CD4-positive, alpha-beta T cell (primary cell): Measurements from ENCODE around the gene ARPC3. TPM values are rescaled to one million over a fixed set of nuclear protein-coding genes. Genes with fewer than 3 reads are reported as not detected.
A peak's percentile ranks its signal among the peaks of the same experiment; 100 is the strongest.

Source experiments
- ATAC-seq: fragments of 200-7000 bp; cut with Tn5 transposase; one replicate; pipeline ENCODE4 v1.10.0; 2022; ENCODE audit warnings: mild to moderate bottlenecking; ENCODE audit not compliant: poor library complexity
- CTCF ChIA-PET: fragments of 350-600 bp; sonication (Branson Sonifier 250); formaldehyde crosslinking; loops from one replicate; lab custom pipeline; 2021; ENCODE audit warnings: antibody characterized with exemption, inconsistent platforms; lab: Charles Lee
- POLR2A ChIA-PET: fragments of 350-600 bp; sonication (Branson Sonifier 250); formaldehyde crosslinking; loops from one replicate; lab custom pipeline; 2021; ENCODE audit warnings: antibody characterized with exemption, inconsistent platforms; lab: Charles Lee
- DNase-seq, 14 experiments: peaks; one replicate each; pipeline ENCODE4 v3.0.0-alpha.2; 2013 to 2020; ENCODE audit warnings: mixed read lengths in 2 of 14
- H3K27ac ChIP-seq, 2 donors: one replicate each; pipeline versions ENCODE4 v1.5.1 to v1.7.0; 2013; ENCODE audit warnings: low read length in 2 of 2, low read depth in 1 of 2, mild to moderate bottlenecking in 1 of 2
- H3K27me3 ChIP-seq, 2 experiments: 1 replicate in 1 of 2; 2 replicates in 1 of 2; pipeline versions ENCODE4 v1.6.1 to v1.7.0; 2013; ENCODE audit warnings: low read length in 2 of 2, control low read depth in 1 of 2, mild to moderate bottlenecking in 1 of 2, moderate library complexity in 1 of 2; ENCODE audit not compliant: insufficient read depth in 2 of 2, control insufficient read depth in 1 of 2
- H3K36me3 ChIP-seq: one replicate; pipeline ENCODE4 v1.6.1; 2013; ENCODE audit warnings: low read length, control low read depth; ENCODE audit not compliant: insufficient read depth
- H3K4me1 ChIP-seq: one replicate; pipeline ENCODE4 v1.6.1; 2013; ENCODE audit warnings: low read length, control low read depth; ENCODE audit not compliant: insufficient read depth
- H3K4me3 ChIP-seq: one replicate; pipeline ENCODE4 v1.5.1; 2013; ENCODE audit warnings: mild to moderate bottlenecking, low read length, moderate library complexity
- H3K9me3 ChIP-seq, 2 experiments: 1 replicate in 1 of 2; 2 replicates in 1 of 2; pipeline versions ENCODE4 v1.6.1 to v1.7.0; 2013; ENCODE audit warnings: low read length in 2 of 2, mild to moderate bottlenecking in 2 of 2, control low read depth in 1 of 2, moderate library complexity in 1 of 2; ENCODE audit not compliant: control insufficient read depth in 1 of 2, insufficient read depth in 1 of 2
- H3K27ac Mint-ChIP-seq: one replicate; pipeline ENCODE4 v1.8.0; 2020; ENCODE audit warnings: mixed read lengths
- H3K27me3 Mint-ChIP-seq: one replicate; pipeline ENCODE4 v1.8.0; 2021; ENCODE audit warnings: mixed read lengths
- H3K36me3 Mint-ChIP-seq: one replicate; pipeline ENCODE4 v1.8.0; 2021; ENCODE audit warnings: low read depth, mixed read lengths
- H3K4me1 Mint-ChIP-seq: one replicate; pipeline ENCODE4 v1.8.0; 2021; ENCODE audit warnings: low read depth, mixed read lengths
- H3K4me3 Mint-ChIP-seq: one replicate; pipeline ENCODE4 v1.8.0; 2020; ENCODE audit warnings: mild to moderate bottlenecking, mixed read lengths
- H3K9me3 Mint-ChIP-seq: one replicate; pipeline ENCODE4 v1.8.0; 2020; ENCODE audit warnings: mixed read lengths
- CTCF ChIP-seq: fragments of 200-600 bp; IDR thresholded peaks from one replicate; pipeline ENCODE4 v1.8.0; 2022; ENCODE audit warnings: antibody characterized with exemption, mild to moderate bottlenecking
- intact Hi-C, 2 experiments: fragments of 100-400 bp; cut with DNase I in 1 of 2; cut with micrococcal nuclease in 1 of 2; formaldehyde crosslinking; loops; one replicate each; pipeline versions ENCODE4 v1.15.1 to v1.9.0; 2023 to 2025; cut with DNase I, micrococcal nuclease
- total RNA-seq, 174 experiments: library from RNA in 2 of 174; stranded (reverse) in 2 of 174; gene quantifications; one replicate each; pipeline ENCODE4 v1.2.3 and lab custom pipeline; 2021 to 2026

The ARPC3 gene
- total RNA-seq, 2 experiments from 2014 or later = 120 to 124 TPM

- ATAC-seq = peak; percentile 89
These were observed 18.3 kb upstream of the ARPC3 start, which contains the start of the genes FAM216A and GPN3 for GRCh38 chr12:110468214-110469048. Gene FAM216A (plus strand): TSS chr12:110468845. CDS start chr12:110468876, 31 bp downstream. Gene GPN3 (minus strand): TSS chr12:110468257. CDS start chr12:110468203, 54 bp downstream.

GRCh38 chr12:110467847-110468213 is 17.7 kb upstream of the ARPC3 start:
- H3K4me1 ChIP-seq = peaks cover 29% of the 10 kb centered on the region
- H3K4me1 Mint-ChIP-seq = peaks cover 33% of the 10 kb centered on the region
- H3K36me3 ChIP-seq = peaks cover 19% of the 10 kb centered on the region
- peak overlapping the region; percentile 97 for H3K4me3 Mint-ChIP-seq
- intact Hi-C loops = loop anchor here (1.0 to 2.0 kb wide), 7 partner anchors 18 to 231 kb away; partner anchors contain the start of genes ARPC3 (in 1 of the 2), RAD9B (in 1 of the 2) and VPS29 (in 1 of the 2)
- ChIA-PET CTCF (interaction anchor here (1.0 to 7.4 kb wide), 10 partner anchors 10 to 133 kb away, joined by 3 to 98 read pairs (median 10); partner anchors contain the start of genes ARPC3, RAD9B and VPS29), POLR2A (interaction anchor here (0.6 to 4.9 kb wide), 38 partner anchors 10 to 1374 kb away, joined by 3 to 117 read pairs (median 8); partner anchors contain the start of genes ANAPC7, ARPC3, HVCN1 and MAPKAPK5)
- no peak for TF ChIP-seq CTCF
- no peaks in the 10 kb centered on the region for H3K9me3 ChIP-seq
- DNase-seq (no peak), ATAC-seq (no peak)
- H3K36me3 Mint-ChIP-seq = peaks cover 23% of the 10 kb centered on the region
- H3K4me3 ChIP-seq = peak overlapping the region; percentile 72
- no peaks in the 10 kb centered on the region for H3K9me3 Mint-ChIP-seq
- H3K27ac Mint-ChIP-seq = peak overlapping the region; percentile 88
- H3K27me3 ChIP-seq = no peaks in the 10 kb centered on the region
- H3K27ac ChIP-seq = peak overlapping the region in 1 of 2 donors; percentile 92
- H3K27me3 Mint-ChIP-seq = no peaks in the 10 kb centered on the region

More at GRCh38 chr12:110468214-110469048, 18.3 kb upstream of the ARPC3 start, which contains the start of the genes FAM216A and GPN3:
- CTCF ChIA-PET = interaction anchor here (0.6 to 7.4 kb wide), 36 partner anchors 11 to 469 kb away, joined by 3 to 98 read pairs (median 4); partner anchors contain the start of genes ANAPC7, ANKRD13A, ARPC3 and RAD9B
- Mint-ChIP-seq H3K36me3 (peaks cover 23% of the 10 kb centered on the region), H3K4me3 (peak within 1 kb of the TSS; percentile 97), H3K4me1 (peaks cover 33% of the 10 kb centered on the region), H3K9me3 (no peaks in the 10 kb centered on the region), H3K27me3 (no peaks in the 10 kb centered on the region), H3K27ac (peak within 1 kb of the TSS; percentile 88)
- POLR2A ChIA-PET = interaction anchor here (0.6 to 4.9 kb wide), 48 partner anchors 11 to 1641 kb away, joined by 3 to 117 read pairs (median 5); partner anchors contain the start of genes ANAPC7, ANKRD13A, ARPC3 and HVCN1
- DNase-seq = peak; percentile 88 to 97 (median 92)
- H3K27me3 ChIP-seq = no peaks in the 10 kb centered on the region
- peaks cover 14% of the 10 kb centered on the region for H3K36me3 ChIP-seq
- TF ChIP-seq CTCF = no peak
- H3K9me3 ChIP-seq = no peaks in the 10 kb centered on the region
- H3K27ac ChIP-seq = peak within 1 kb of the TSS; percentile 66 to 92
- H3K4me1 ChIP-seq = peaks cover 29% of the 10 kb centered on the region
- H3K4me3 ChIP-seq = peak within 1 kb of the TSS; percentile 72
- intact Hi-C loops = loop anchor here (1.0 to 2.0 kb wide), 7 partner anchors 18 to 230 kb away; partner anchors contain the start of genes ARPC3 (in 1 of the 2), RAD9B (in 1 of the 2) and VPS29 (in 1 of the 2)

GRCh38 chr12:110466791-110467190 is 16.7 kb upstream of the ARPC3 start:
- no peak overlapping the region for H3K27ac ChIP-seq

More at GRCh38 chr12:110466791-110467190, 16.7 kb upstream of the ARPC3 start:
- Mint-ChIP-seq H3K36me3 (peaks cover 30% of the 10 kb centered on the region), H3K27ac (peak overlapping the region; percentile 32), H3K4me1 (peaks cover 38% of the 10 kb centered on the region), H3K27me3 (no peaks in the 10 kb centered on the region), H3K4me3 (peak overlapping the region; percentile 50), H3K9me3 (no peaks in the 10 kb centered on the region)
- H3K9me3 ChIP-seq = no peaks in the 10 kb centered on the region
- TF ChIP-seq CTCF = no peak
- peaks cover 19% of the 10 kb centered on the region for H3K36me3 ChIP-seq
- CTCF ChIA-PET = interaction anchor here (5.4 to 7.4 kb wide), 2 partner anchors 16 to 134 kb away, joined by 49 to 98 read pairs; partner anchors contain the start of gene ARPC3
- peaks cover 29% of the 10 kb centered on the region for H3K4me1 ChIP-seq
- ATAC-seq (no peak), DNase-seq (no peak)
- POLR2A ChIA-PET = interaction anchor here (4.4 to 4.9 kb wide), 2 partner anchors 17 to 34 kb away, joined by 115 to 117 read pairs; partner anchors contain the start of genes ARPC3, RAD9B and VPS29
- intact Hi-C loops = loop anchor here in 1 of 2 experiments (1.0 kb wide), 1 partner anchor 15 kb away; no protein-coding TSS in a partner anchor
- H3K27me3 ChIP-seq = no peaks in the 10 kb centered on the region
- H3K4me3 ChIP-seq = no peak overlapping the region
